H1 (cell line): ENCODE results near the gene PRMT1. TPM values are rescaled to one million over a fixed set of nuclear protein-coding genes. Genes with fewer than 3 reads are reported as not detected.

ENCODE experiments used
- CTCF ChIA-PET: fragments of 300-600 bp; sonication (Branson Sonifier 250); formaldehyde crosslinking; loops from one replicate; lab custom pipeline; 2021; ENCODE audit not compliant: partially characterized antibody; lab: Charles Lee
- POLR2A ChIA-PET: fragments of 300-600 bp; sonication (Branson Sonifier 250); formaldehyde crosslinking; loops from one replicate; lab custom pipeline; 2021; ENCODE audit warnings: inconsistent platforms; ENCODE audit not compliant: partially characterized antibody; lab: Charles Lee
- DNase-seq, 2 experiments: peaks; one replicate each; pipeline versions ENCODE4 v3.0.0 to v3.0.0-alpha.2; 2010 to 2022; ENCODE audit warnings: low spot score in 2 of 2, low read depth in 1 of 2, mixed read lengths in 1 of 2
- FAIRE-seq: peaks from 2 replicates; lab custom pipeline; 2011; peaks lifted over from hg19 to GRCh38; lab: Jason Lieb, UNC
- H2AFZ ChIP-seq: 2 replicates; pipeline ENCODE4 v1.8.1; 2012; ENCODE audit warnings: low read length, inconsistent platforms
- H2AK5ac ChIP-seq: 2 replicates; pipeline ENCODE4 v1.6.1; 2013; ENCODE audit warnings: low read depth, low read length
- H2BK120ac ChIP-seq: replicated peaks from 2 replicates; pipeline ENCODE3; 2013; ENCODE audit warnings: low read depth, low read length, inconsistent platforms
- H2BK12ac ChIP-seq: 2 replicates; pipeline ENCODE4 v1.6.1; 2013; ENCODE audit warnings: low read depth, low read length
- H2BK15ac ChIP-seq: 2 replicates; pipeline ENCODE4 v1.6.1; 2013; ENCODE audit warnings: low read length
- H2BK20ac ChIP-seq: 2 replicates; pipeline ENCODE4 v1.6.1; 2013; ENCODE audit warnings: low read length
- H2BK5ac ChIP-seq: 2 replicates; pipeline ENCODE4 v1.6.1; 2013; ENCODE audit warnings: low read depth, low read length
- H3K14ac ChIP-seq: 2 replicates; pipeline ENCODE4 v1.6.1; 2013; ENCODE audit warnings: inconsistent platforms; ENCODE audit not compliant: insufficient read length
- H3K18ac ChIP-seq: 2 replicates; pipeline ENCODE4 v1.6.1; 2013; ENCODE audit warnings: low read length; ENCODE audit errors: extremely low read depth
- H3K23ac ChIP-seq: 2 replicates; pipeline ENCODE4 v1.6.1; 2013; ENCODE audit warnings: inconsistent platforms; ENCODE audit not compliant: insufficient read length
- H3K23me2 ChIP-seq: 2 replicates; pipeline ENCODE4 v1.6.1; 2013; ENCODE audit warnings: low read depth, low read length
- H3K27ac ChIP-seq: 2 replicates; pipeline ENCODE4 v1.6.1; 2011; ENCODE audit warnings: low read depth, low read length, inconsistent platforms
- H3K27me3 ChIP-seq, 4 experiments: replicated peaks in 1 of 4; 1 replicate in 1 of 4; 2 replicates in 3 of 4; pipeline versions ENCODE4 v1.6.1 to v1.8.1; 2011 to 2013; ENCODE audit warnings: low read length in 3 of 4, mild to moderate bottlenecking in 3 of 4, inconsistent platforms in 2 of 4, mixed read lengths in 2 of 4, moderate library complexity in 1 of 4; ENCODE audit not compliant: control insufficient read depth in 3 of 4, insufficient read depth in 3 of 4; ENCODE audit errors: extremely low read depth in 1 of 4
- H3K36me3 ChIP-seq, 4 experiments: 2 replicates each; pipeline versions ENCODE4 v1.6.1 to v1.8.1; 2011 to 2013; ENCODE audit warnings: mild to moderate bottlenecking in 4 of 4, low read length in 3 of 4, moderate library complexity in 2 of 4, control low read depth in 1 of 4, inconsistent platforms in 1 of 4; ENCODE audit not compliant: insufficient read depth in 4 of 4, control insufficient read depth in 2 of 4
- H3K4ac ChIP-seq: replicated peaks from 2 replicates; pipeline ENCODE3; 2013; ENCODE audit warnings: low read length, low read depth, mixed read lengths, inconsistent platforms; ENCODE audit not compliant: insufficient read length
- H3K4me1 ChIP-seq, 4 experiments: replicated peaks in 1 of 4; 1 replicate in 1 of 4; 2 replicates in 3 of 4; pipeline versions ENCODE4 v1.6.1 to v1.8.1; 2011 to 2013; ENCODE audit warnings: low read length in 3 of 4, inconsistent platforms in 2 of 4, mixed read lengths in 1 of 4; ENCODE audit not compliant: insufficient read depth in 4 of 4, control insufficient read depth in 3 of 4
- H3K4me2 ChIP-seq, 2 experiments: 2 replicates each; pipeline versions ENCODE4 v1.6.1 to v1.8.1; 2011 to 2013; ENCODE audit warnings: low read depth in 2 of 2, low read length in 2 of 2, control low read depth in 1 of 2, inconsistent platforms in 1 of 2, mild to moderate bottlenecking in 1 of 2; ENCODE audit not compliant: insufficient read depth in 1 of 2
- H3K4me3 ChIP-seq, 4 experiments: fragments of 200-600, 300-600 bp in 1 of 4; sonication (generic), shearing (Covaris generic), sonication (Bioruptor Twin) in 1 of 4; 2 replicates each; pipeline versions ENCODE4 v1.5.1 to v1.8.1; 2011 to 2016; ENCODE audit warnings: low read length in 4 of 4, low read depth in 3 of 4, control low read depth in 2 of 4, inconsistent platforms in 2 of 4, mild to moderate bottlenecking in 2 of 4, mixed read lengths in 1 of 4, moderate library complexity in 1 of 4; ENCODE audit not compliant: insufficient read depth in 2 of 4; ENCODE audit errors: extremely low read depth in 1 of 4
- H3K56ac ChIP-seq: replicated peaks from 2 replicates; pipeline ENCODE3; 2013; ENCODE audit warnings: low read depth, mild to moderate bottlenecking, mixed read lengths, low read length, inconsistent platforms; ENCODE audit not compliant: insufficient read length
- H3K79me1 ChIP-seq: 2 replicates; pipeline ENCODE4 v1.6.1; 2013; ENCODE audit warnings: low read depth, low read length, control low read depth
- H3K79me2 ChIP-seq, 2 experiments: 2 replicates each; pipeline versions ENCODE4 v1.6.1 to v1.8.1; 2012 to 2013; ENCODE audit warnings: low read length in 2 of 2, mild to moderate bottlenecking in 2 of 2, inconsistent platforms in 1 of 2; ENCODE audit not compliant: insufficient read depth in 2 of 2, control insufficient read depth in 1 of 2
- H3K9ac ChIP-seq, 4 experiments: replicated peaks in 1 of 4; 1 replicate in 1 of 4; 2 replicates in 3 of 4; pipeline versions ENCODE4 v1.6.1 to v1.8.1; 2011 to 2013; ENCODE audit warnings: low read depth in 3 of 4, low read length in 3 of 4, control low read depth in 2 of 4, mild to moderate bottlenecking in 2 of 4, moderate library complexity in 2 of 4, inconsistent platforms in 1 of 4; ENCODE audit errors: extremely low read depth in 1 of 4
- H3K9me3 ChIP-seq, 2 experiments: 2 replicates each; pipeline versions ENCODE4 v1.6.1 to v1.8.1; 2012 to 2013; ENCODE audit warnings: mild to moderate bottlenecking in 2 of 2, moderate library complexity in 2 of 2, control low read depth in 1 of 2, inconsistent platforms in 1 of 2, low read depth in 1 of 2, low read length in 1 of 2, mixed read lengths in 1 of 2; ENCODE audit not compliant: insufficient read depth in 2 of 2
- H4K20me1 ChIP-seq, 2 experiments: replicated peaks in 1 of 2; 2 replicates each; pipeline versions ENCODE3 to v1.8.1; 2011 to 2013; ENCODE audit warnings: inconsistent platforms in 2 of 2, low read length in 2 of 2, mild to moderate bottlenecking in 1 of 2; ENCODE audit not compliant: insufficient read depth in 2 of 2, control insufficient read depth in 1 of 2
- H4K5ac ChIP-seq: 2 replicates; pipeline ENCODE4 v1.6.1; 2013; ENCODE audit warnings: low read length, low read depth, mixed read lengths, inconsistent platforms; ENCODE audit not compliant: insufficient read length
- H4K8ac ChIP-seq: 2 replicates; pipeline ENCODE4 v1.8.0; 2013; ENCODE audit warnings: mild to moderate bottlenecking, moderate library complexity, low read length, inconsistent platforms; ENCODE audit not compliant: insufficient read depth; ENCODE audit errors: extremely low read depth
- H4K91ac ChIP-seq: replicated peaks from 2 replicates; pipeline ENCODE3; 2013; ENCODE audit warnings: low read length, mixed read lengths, inconsistent platforms; ENCODE audit not compliant: insufficient read length
- CBX8 ChIP-seq: fragments of 300-800, 300-1000 bp; sonication (generic); IDR thresholded peaks from 2 replicates; pipeline ENCODE4 v1.7.1; 2016; ENCODE audit warnings: low read depth, low read length, borderline replicate concordance
- POLR2AphosphoS5 ChIP-seq: IDR thresholded peaks from 2 replicates; pipeline ENCODE4 v1.6.1; 2011; ENCODE audit warnings: low read depth, low read length
- RBBP5 ChIP-seq: IDR thresholded peaks from 2 replicates; pipeline ENCODE4 v1.7.1; 2012; ENCODE audit warnings: low read depth, mild to moderate bottlenecking, inconsistent platforms, low read length, moderate library complexity, borderline replicate concordance
- RNF2 ChIP-seq: fragments of 200-900, 300-1000 bp; sonication (generic); IDR thresholded peaks from 2 replicates; pipeline ENCODE4 v1.7.1; 2016; ENCODE audit warnings: borderline replicate concordance, low read depth, mild to moderate bottlenecking, antibody characterized with exemption, low read length; ENCODE audit not compliant: poor library complexity, severe bottlenecking; ENCODE audit errors: missing control alignments
- WGBS, 2 experiments: shearing (Covaris generic) in 1 of 2; methylation state at CpG; one replicate each; pipeline versions ENCODE4 v1.1.6 to v1.1.7; 2013 to 2015; ENCODE audit warnings: low lambda C conversion rate in 2 of 2, mixed read lengths in 2 of 2, inconsistent platforms in 1 of 2, low coverage in 1 of 2, missing lambda C conversion rate in 1 of 2; ENCODE audit not compliant: insufficient replicate concordance in 2 of 2, insufficient coverage in 1 of 2, insufficient read length in 1 of 2; ENCODE audit errors: extremely low coverage in 1 of 2, missing lambda C conversion rate in 1 of 2; 5-methylcytosine and 5-hydroxymethylcytosine counted together
- long read RNA-seq, 2 experiments: library from RNA in 1 of 2; library from capped mRNA in 1 of 2; stranded (forward); transcript quantifications; one replicate each; pipeline ENCODE4 v2.0.0, GENCODE V29; 2021; ENCODE audit warnings: inconsistent platforms in 1 of 2
- polyA minus RNA-seq, 3 experiments: library from RNA; depleted of rRNA, polyadenylated mRNA; stranded (reverse); fragments of >200 nt; gene quantifications; 1 replicate in 2 of 3; 2 replicates in 1 of 3; pipeline ENCODE4 v1.2.3, GENCODE V29; 2011
- polyA plus RNA-seq, 7 experiments: library from polyadenylated mRNA; depleted of rRNA in 3 of 7; stranded (reverse) in 5 of 7; unstranded in 2 of 7; fragments of >200 nt in 5 of 7; fragments of 200-250 nt in 2 of 7; gene quantifications; 1 replicate in 5 of 7; 2 replicates in 1 of 7; 4 replicates in 1 of 7; pipeline versions ENCODE4 v1.2.1 to v1.2.3, GENCODE V29; 2011 to 2013; ENCODE audit warnings: missing spikeins in 2 of 7, mixed read lengths in 2 of 7
- total RNA-seq: library from RNA; stranded (reverse); fragmentation: NEBNext Ultra II Directional; extraction: Animal tissue kit (Norgen Biotek cat#: 25700); gene quantifications from 2 replicates; pipeline ENCODE4 v1.2.1, GENCODE V29; 2021
- TF ChIP-seq, protein P1 (sequence below): IDR thresholded peaks from 2 replicates; pipeline ENCODE4 v1.6.1; 2011; ENCODE audit warnings: low read depth, mild to moderate bottlenecking, low read length; ENCODE audit not compliant: insufficient read depth

PRMT1 gene
- total RNA-seq = 561 and 579 TPM in 2 replicates
- polyA plus RNA-seq (2011; rRNA removed) = 1,215 and 1,548 TPM in 2 replicates
- 1,290 TPM for polyA plus RNA-seq (2011; cell fraction: cytosol; rRNA removed)
- polyA plus RNA-seq (2011; cell fraction: nucleus; rRNA removed) = 1,135 TPM
- 426 to 811 TPM (median 790 TPM) in 4 replicates for polyA plus RNA-seq (2012, experiment 1 of 2)
- 763 TPM for polyA plus RNA-seq (2012, experiment 2 of 2)
- polyA plus RNA-seq (2013, experiment 1 of 2) = 339 TPM
- polyA plus RNA-seq (2013, experiment 2 of 2) = 327 TPM
- polyA minus RNA-seq (2011; rRNA and poly(A)+ RNA removed) = 815 and 1,077 TPM in 2 replicates
- 388 TPM for polyA minus RNA-seq (2011; cell fraction: cytosol; rRNA and poly(A)+ RNA removed)
- polyA minus RNA-seq (2011; cell fraction: nucleus; rRNA and poly(A)+ RNA removed) = 319 TPM
- long read RNA-seq, experiment 1, transcript PRMT1-201 (10 exons, 1,393 nt) = major isoform, 270 of 530 reads
- long read RNA-seq, experiment 1, transcript PRMT1-202 (11 exons, 1,327 nt) = minor isoform, 21 of 530 reads
- long read RNA-seq, experiment 1, partial matches to known transcripts = 169 of 530 reads
- long read RNA-seq, experiment 1, other reads (novel, unspliced or antisense) = 66 of 530 reads
- long read RNA-seq, experiment 2, transcript PRMT1-201 (10 exons, 1,393 nt) = major isoform, 1,342 of 1,598 reads
- long read RNA-seq, experiment 2, transcript PRMT1-202 (11 exons, 1,327 nt) = minor isoform, 113 of 1,598 reads
- long read RNA-seq, experiment 2, partial matches to known transcripts = 79 of 1,598 reads
- long read RNA-seq, experiment 2, other reads (novel, unspliced or antisense) = 57 of 1,598 reads

DNA sequence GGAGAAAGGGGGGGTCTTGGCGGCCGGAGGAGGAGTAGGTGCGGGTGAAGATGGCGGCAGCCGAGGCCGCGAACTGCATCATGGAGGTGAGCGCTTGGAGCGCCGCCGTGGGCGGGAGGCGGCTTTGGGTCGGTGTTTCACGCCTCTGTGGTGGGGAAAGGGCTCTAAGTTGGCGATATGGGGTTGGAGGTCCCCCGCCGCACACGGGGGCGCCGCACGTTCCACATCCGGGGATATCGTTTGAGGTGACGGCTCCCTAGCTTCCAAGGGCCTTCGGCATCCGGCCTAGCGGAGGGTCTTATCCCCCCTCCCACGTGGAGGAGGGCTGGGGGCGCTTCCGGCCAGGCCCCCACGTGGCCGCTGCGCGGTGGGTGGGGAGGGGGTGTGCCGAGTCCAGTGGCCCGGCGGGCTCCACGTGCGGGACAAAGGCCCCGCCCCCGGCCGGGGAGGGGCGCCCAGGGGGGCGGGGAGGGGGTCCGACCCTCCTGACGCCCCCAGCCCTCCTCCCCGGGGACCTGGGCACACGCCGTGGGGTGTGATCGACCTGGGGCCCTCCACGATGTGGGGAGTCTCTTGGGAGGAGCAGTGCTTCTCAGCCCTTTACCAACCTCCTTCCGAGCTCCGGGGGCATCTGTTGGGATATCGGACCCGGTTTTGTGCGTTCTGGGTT, at the start of gene PRMT1:
PRMT1 (plus strand) TSS at position 41 of the 670 bp plus-strand sequence; CDS start at position 51, 10 bp downstream.
- peak within 1 kb of the TSS; percentile 95 for H2AFZ ChIP-seq
- H3K18ac ChIP-seq = peak within 1 kb of the TSS; percentile 98
- peak within 1 kb of the TSS; percentile 81; the same call in 1 of the 2 replicates for H2BK15ac ChIP-seq
- H3K14ac ChIP-seq = no peak within 1 kb of the TSS
- 1% methylated on average over 37 of the region's 57 CpGs; no CpG with 5 or more reads in 1 of the 2 experiments for WGBS, 2 experiments
- H2BK20ac ChIP-seq = no peak within 1 kb of the TSS; the same call in 1 of the 2 replicates
- H4K20me1 ChIP-seq = peaks cover 17 to 29% of the 10 kb centered on the region in 2 experiments
- DNase-seq = peak in 1 of 2 experiments; percentile 77
- peaks cover 6% of the 10 kb centered on the region for H3K79me1 ChIP-seq
- H2AK5ac ChIP-seq = peak within 1 kb of the TSS; percentile 83
- peak within 1 kb of the TSS; percentile 99 for H4K91ac ChIP-seq
- no peaks in the 10 kb centered on the region for H3K9me3 ChIP-seq
- peak within 1 kb of the TSS; percentile 99 for H3K4ac ChIP-seq
- peak within 1 kb of the TSS; percentile 99 for H2BK120ac ChIP-seq
- no peaks in the 10 kb centered on the region for H3K27me3 ChIP-seq
- peaks cover 8 to 17% (median 12%) of the 10 kb centered on the region in 4 experiments for H3K36me3 ChIP-seq
- peaks cover 17 to 48% of the 10 kb centered on the region in 2 experiments for H3K79me2 ChIP-seq
- H3K23ac ChIP-seq = no peak within 1 kb of the TSS
- peaks cover 2 to 17% (median 10%) of the 10 kb centered on the region in 4 experiments for H3K4me1 ChIP-seq
- peak within 1 kb of the TSS; percentile 99 for H2BK5ac ChIP-seq
- peak within 1 kb of the TSS; percentile 71 to 76 for H3K4me2 ChIP-seq
- no peak for FAIRE-seq
- POLR2A ChIA-PET = interaction anchor here (0.8 to 14.5 kb wide), 33 partner anchors 12 to 1058 kb away, joined by 3 to 275 read pairs (median 5); partner anchors contain the start of genes ADM5, AKT1S1, ATF5 and BCL2L12
- H3K23me2 ChIP-seq = peaks cover 4% of the 10 kb centered on the region
- H2BK12ac ChIP-seq = peak within 1 kb of the TSS; percentile 99; the same call in 1 of the 2 replicates
- H4K8ac ChIP-seq = peak within 1 kb of the TSS; percentile 100
- H3K9ac ChIP-seq = peak within 1 kb of the TSS; percentile 94 to 100 (median 100)
- peak within 1 kb of the TSS; percentile 100 for H3K27ac ChIP-seq
- H3K4me3 ChIP-seq = peak within 1 kb of the TSS; percentile 82 to 99 (median 86)
- peak within 1 kb of the TSS; percentile 100 for H3K56ac ChIP-seq
- CTCF ChIA-PET = interaction anchor here (0.6 to 2.6 kb wide), 7 partner anchors 9 to 115 kb away, joined by 3 to 11 read pairs (median 6); no protein-coding TSS in a partner anchor
- H4K5ac ChIP-seq = peak within 1 kb of the TSS; percentile 99
- TF ChIP-seq CBX8 (no peak), RNF2 (no peak), RBBP5 (no peak), POLR2AphosphoS5 (peak; percentile 95)
- TF ChIP-seq, protein P1, sequence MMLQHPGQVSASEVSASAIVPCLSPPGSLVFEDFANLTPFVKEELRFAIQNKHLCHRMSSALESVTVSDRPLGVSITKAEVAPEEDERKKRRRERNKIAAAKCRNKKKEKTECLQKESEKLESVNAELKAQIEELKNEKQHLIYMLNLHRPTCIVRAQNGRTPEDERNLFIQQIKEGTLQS = no peak
